H1 (cell line): ENCODE measurements around the gene NEGR1. TPM values are rescaled to one million over a fixed set of nuclear protein-coding genes. Genes with fewer than 3 reads are reported as not detected.

ENCODE experiments used
- CTCF ChIA-PET: fragments of 300-600 bp; sonication (Branson Sonifier 250); formaldehyde crosslinking; loops from one replicate; lab custom pipeline; 2021; ENCODE audit not compliant: partially characterized antibody; lab: Charles Lee
- POLR2A ChIA-PET: fragments of 300-600 bp; sonication (Branson Sonifier 250); formaldehyde crosslinking; loops from one replicate; lab custom pipeline; 2021; ENCODE audit warnings: inconsistent platforms; ENCODE audit not compliant: partially characterized antibody; lab: Charles Lee
- DNase-seq, 2 experiments: peaks; one replicate each; pipeline versions ENCODE4 v3.0.0 to v3.0.0-alpha.2; 2010 to 2022; ENCODE audit warnings: low spot score in 2 of 2, low read depth in 1 of 2, mixed read lengths in 1 of 2
- FAIRE-seq: peaks from 2 replicates; lab custom pipeline; 2011; peaks lifted over from hg19 to GRCh38; lab: Jason Lieb, UNC
- H2AFZ ChIP-seq: 2 replicates; pipeline ENCODE4 v1.8.1; 2012; ENCODE audit warnings: low read length, inconsistent platforms
- H2AK5ac ChIP-seq: 2 replicates; pipeline ENCODE4 v1.6.1; 2013; ENCODE audit warnings: low read depth, low read length
- H2BK120ac ChIP-seq: replicated peaks from 2 replicates; pipeline ENCODE3; 2013; ENCODE audit warnings: low read depth, low read length, inconsistent platforms
- H2BK12ac ChIP-seq: 2 replicates; pipeline ENCODE4 v1.6.1; 2013; ENCODE audit warnings: low read depth, low read length
- H2BK15ac ChIP-seq: 2 replicates; pipeline ENCODE4 v1.6.1; 2013; ENCODE audit warnings: low read length
- H2BK20ac ChIP-seq: 2 replicates; pipeline ENCODE4 v1.6.1; 2013; ENCODE audit warnings: low read length
- H2BK5ac ChIP-seq: 2 replicates; pipeline ENCODE4 v1.6.1; 2013; ENCODE audit warnings: low read depth, low read length
- H3K14ac ChIP-seq: 2 replicates; pipeline ENCODE4 v1.6.1; 2013; ENCODE audit warnings: inconsistent platforms; ENCODE audit not compliant: insufficient read length
- H3K18ac ChIP-seq: 2 replicates; pipeline ENCODE4 v1.6.1; 2013; ENCODE audit warnings: low read length; ENCODE audit errors: extremely low read depth
- H3K23ac ChIP-seq: 2 replicates; pipeline ENCODE4 v1.6.1; 2013; ENCODE audit warnings: inconsistent platforms; ENCODE audit not compliant: insufficient read length
- H3K23me2 ChIP-seq: 2 replicates; pipeline ENCODE4 v1.6.1; 2013; ENCODE audit warnings: low read depth, low read length
- H3K27ac ChIP-seq: 2 replicates; pipeline ENCODE4 v1.6.1; 2011; ENCODE audit warnings: low read depth, low read length, inconsistent platforms
- H3K27me3 ChIP-seq, 4 experiments: replicated peaks in 1 of 4; 1 replicate in 1 of 4; 2 replicates in 3 of 4; pipeline versions ENCODE4 v1.6.1 to v1.8.1; 2011 to 2013; ENCODE audit warnings: low read length in 3 of 4, mild to moderate bottlenecking in 3 of 4, inconsistent platforms in 2 of 4, mixed read lengths in 2 of 4, moderate library complexity in 1 of 4; ENCODE audit not compliant: control insufficient read depth in 3 of 4, insufficient read depth in 3 of 4; ENCODE audit errors: extremely low read depth in 1 of 4
- H3K36me3 ChIP-seq, 4 experiments: 2 replicates each; pipeline versions ENCODE4 v1.6.1 to v1.8.1; 2011 to 2013; ENCODE audit warnings: mild to moderate bottlenecking in 4 of 4, low read length in 3 of 4, moderate library complexity in 2 of 4, control low read depth in 1 of 4, inconsistent platforms in 1 of 4; ENCODE audit not compliant: insufficient read depth in 4 of 4, control insufficient read depth in 2 of 4
- H3K4ac ChIP-seq: replicated peaks from 2 replicates; pipeline ENCODE3; 2013; ENCODE audit warnings: low read length, low read depth, mixed read lengths, inconsistent platforms; ENCODE audit not compliant: insufficient read length
- H3K4me1 ChIP-seq, 4 experiments: replicated peaks in 1 of 4; 1 replicate in 1 of 4; 2 replicates in 3 of 4; pipeline versions ENCODE4 v1.6.1 to v1.8.1; 2011 to 2013; ENCODE audit warnings: low read length in 3 of 4, inconsistent platforms in 2 of 4, mixed read lengths in 1 of 4; ENCODE audit not compliant: insufficient read depth in 4 of 4, control insufficient read depth in 3 of 4
- H3K4me2 ChIP-seq, 2 experiments: 2 replicates each; pipeline versions ENCODE4 v1.6.1 to v1.8.1; 2011 to 2013; ENCODE audit warnings: low read depth in 2 of 2, low read length in 2 of 2, control low read depth in 1 of 2, inconsistent platforms in 1 of 2, mild to moderate bottlenecking in 1 of 2; ENCODE audit not compliant: insufficient read depth in 1 of 2
- H3K4me3 ChIP-seq, 4 experiments: fragments of 200-600, 300-600 bp in 1 of 4; sonication (generic), shearing (Covaris generic), sonication (Bioruptor Twin) in 1 of 4; 2 replicates each; pipeline versions ENCODE4 v1.5.1 to v1.8.1; 2011 to 2016; ENCODE audit warnings: low read length in 4 of 4, low read depth in 3 of 4, control low read depth in 2 of 4, inconsistent platforms in 2 of 4, mild to moderate bottlenecking in 2 of 4, mixed read lengths in 1 of 4, moderate library complexity in 1 of 4; ENCODE audit not compliant: insufficient read depth in 2 of 4; ENCODE audit errors: extremely low read depth in 1 of 4
- H3K56ac ChIP-seq: replicated peaks from 2 replicates; pipeline ENCODE3; 2013; ENCODE audit warnings: low read depth, mild to moderate bottlenecking, mixed read lengths, low read length, inconsistent platforms; ENCODE audit not compliant: insufficient read length
- H3K79me1 ChIP-seq: 2 replicates; pipeline ENCODE4 v1.6.1; 2013; ENCODE audit warnings: low read depth, low read length, control low read depth
- H3K79me2 ChIP-seq, 2 experiments: 2 replicates each; pipeline versions ENCODE4 v1.6.1 to v1.8.1; 2012 to 2013; ENCODE audit warnings: low read length in 2 of 2, mild to moderate bottlenecking in 2 of 2, inconsistent platforms in 1 of 2; ENCODE audit not compliant: insufficient read depth in 2 of 2, control insufficient read depth in 1 of 2
- H3K9ac ChIP-seq, 4 experiments: replicated peaks in 1 of 4; 1 replicate in 1 of 4; 2 replicates in 3 of 4; pipeline versions ENCODE4 v1.6.1 to v1.8.1; 2011 to 2013; ENCODE audit warnings: low read depth in 3 of 4, low read length in 3 of 4, control low read depth in 2 of 4, mild to moderate bottlenecking in 2 of 4, moderate library complexity in 2 of 4, inconsistent platforms in 1 of 4; ENCODE audit errors: extremely low read depth in 1 of 4
- H3K9me3 ChIP-seq, 2 experiments: 2 replicates each; pipeline versions ENCODE4 v1.6.1 to v1.8.1; 2012 to 2013; ENCODE audit warnings: mild to moderate bottlenecking in 2 of 2, moderate library complexity in 2 of 2, control low read depth in 1 of 2, inconsistent platforms in 1 of 2, low read depth in 1 of 2, low read length in 1 of 2, mixed read lengths in 1 of 2; ENCODE audit not compliant: insufficient read depth in 2 of 2
- H4K20me1 ChIP-seq, 2 experiments: replicated peaks in 1 of 2; 2 replicates each; pipeline versions ENCODE3 to v1.8.1; 2011 to 2013; ENCODE audit warnings: inconsistent platforms in 2 of 2, low read length in 2 of 2, mild to moderate bottlenecking in 1 of 2; ENCODE audit not compliant: insufficient read depth in 2 of 2, control insufficient read depth in 1 of 2
- H4K5ac ChIP-seq: 2 replicates; pipeline ENCODE4 v1.6.1; 2013; ENCODE audit warnings: low read length, low read depth, mixed read lengths, inconsistent platforms; ENCODE audit not compliant: insufficient read length
- H4K8ac ChIP-seq: 2 replicates; pipeline ENCODE4 v1.8.0; 2013; ENCODE audit warnings: mild to moderate bottlenecking, moderate library complexity, low read length, inconsistent platforms; ENCODE audit not compliant: insufficient read depth; ENCODE audit errors: extremely low read depth
- H4K91ac ChIP-seq: replicated peaks from 2 replicates; pipeline ENCODE3; 2013; ENCODE audit warnings: low read length, mixed read lengths, inconsistent platforms; ENCODE audit not compliant: insufficient read length
- BACH1 ChIP-seq: IDR thresholded peaks from 2 replicates; pipeline ENCODE4 v1.6.1; 2012; ENCODE audit warnings: low read length, improper control_type of control experiment
- BRCA1 ChIP-seq: IDR thresholded peaks from 2 replicates; pipeline ENCODE4 v1.6.1; 2012; ENCODE audit warnings: low read depth, low read length, improper control_type of control experiment
- CBX5 ChIP-seq: fragments of 300-800, 300-1000 bp; sonication (generic); IDR thresholded peaks from 2 replicates; pipeline ENCODE4 v1.7.1; 2016; ENCODE audit warnings: antibody characterized with exemption, low read length, low read depth
- CEBPB ChIP-seq: IDR thresholded peaks from 2 replicates; pipeline ENCODE4 v1.6.1; 2012; ENCODE audit warnings: low read depth, low read length
- CREB1 ChIP-seq: IDR thresholded peaks from 2 replicates; pipeline ENCODE4 v1.6.1; 2012; ENCODE audit warnings: inconsistent platforms
- EZH2 ChIP-seq: fragments of 200-600 bp; sonication (generic); IDR thresholded peaks from 2 replicates; pipeline ENCODE4 v1.7.1; 2012; ENCODE audit warnings: low read depth, mild to moderate bottlenecking, moderate library complexity, low read length, inconsistent platforms; ENCODE audit not compliant: severe bottlenecking
- JUN ChIP-seq: IDR thresholded peaks from 2 replicates; pipeline ENCODE4 v1.6.1; 2011; ENCODE audit warnings: low read depth, mild to moderate bottlenecking, improper control_type of control experiment, low read length
- RNF2 ChIP-seq: fragments of 200-900, 300-1000 bp; sonication (generic); IDR thresholded peaks from 2 replicates; pipeline ENCODE4 v1.7.1; 2016; ENCODE audit warnings: borderline replicate concordance, low read depth, mild to moderate bottlenecking, antibody characterized with exemption, low read length; ENCODE audit not compliant: poor library complexity, severe bottlenecking; ENCODE audit errors: missing control alignments
- SRF ChIP-seq: IDR thresholded peaks from 2 replicates; pipeline ENCODE4 v1.6.1; 2011; ENCODE audit warnings: mild to moderate bottlenecking, low read depth, low read length, moderate library complexity
- TAF7 ChIP-seq: optimal IDR thresholded peaks from 2 replicates; pipeline ENCODE3; 2011; ENCODE audit warnings: low read depth, mild to moderate bottlenecking, inconsistent platforms, low read length, moderate library complexity, borderline replicate concordance
- TEAD4 ChIP-seq: IDR thresholded peaks from 2 replicates; pipeline ENCODE4 v1.6.1; 2012; ENCODE audit warnings: low read depth, low read length, inconsistent platforms, mixed read lengths
- YY1 ChIP-seq: IDR thresholded peaks from 2 replicates; pipeline ENCODE4 v1.6.1; 2011; ENCODE audit warnings: low read depth, mild to moderate bottlenecking, low read length
- WGBS, 2 experiments: shearing (Covaris generic) in 1 of 2; methylation state at CpG; one replicate each; pipeline versions ENCODE4 v1.1.6 to v1.1.7; 2013 to 2015; ENCODE audit warnings: low lambda C conversion rate in 2 of 2, mixed read lengths in 2 of 2, inconsistent platforms in 1 of 2, low coverage in 1 of 2, missing lambda C conversion rate in 1 of 2; ENCODE audit not compliant: insufficient replicate concordance in 2 of 2, insufficient coverage in 1 of 2, insufficient read length in 1 of 2; ENCODE audit errors: extremely low coverage in 1 of 2, missing lambda C conversion rate in 1 of 2; 5-methylcytosine and 5-hydroxymethylcytosine counted together
- polyA plus RNA-seq, 7 experiments: library from polyadenylated mRNA; depleted of rRNA in 3 of 7; stranded (reverse) in 5 of 7; unstranded in 2 of 7; fragments of >200 nt in 5 of 7; fragments of 200-250 nt in 2 of 7; gene quantifications; 1 replicate in 5 of 7; 2 replicates in 1 of 7; 4 replicates in 1 of 7; pipeline versions ENCODE4 v1.2.1 to v1.2.3, GENCODE V29; 2011 to 2013; ENCODE audit warnings: missing spikeins in 2 of 7, mixed read lengths in 2 of 7
- total RNA-seq: library from RNA; stranded (reverse); fragmentation: NEBNext Ultra II Directional; extraction: Animal tissue kit (Norgen Biotek cat#: 25700); gene quantifications from 2 replicates; pipeline ENCODE4 v1.2.1, GENCODE V29; 2021
- TF ChIP-seq, protein P1 (sequence below): IDR thresholded peaks from 2 replicates; pipeline ENCODE4 v1.6.1; 2012; ENCODE audit warnings: low read length, inconsistent platforms

Gene NEGR1
- total and polyA plus RNA-seq, 2 of the 8 experiments (the other 6 are each of a cell fraction or from before 2014, with no cell fraction given), result 0.71 to 1.3 TPM

GRCh38 chr1:71831646-71832045 lies 450.7 kb downstream of the NEGR1 start:
- CTCF ChIA-PET, result no interaction called here
- no peak overlapping the region for H2BK12ac ChIP-seq
- H2BK15ac ChIP-seq, result no peak overlapping the region
- no peak overlapping the region for H3K56ac ChIP-seq
- DNase-seq (no peak), FAIRE-seq (no peak)
- no peaks in the 10 kb centered on the region for H3K79me2 ChIP-seq
- H3K14ac ChIP-seq, result no peak overlapping the region
- no peaks in the 10 kb centered on the region for H3K27me3 ChIP-seq
- H4K20me1 ChIP-seq, result no peaks in the 10 kb centered on the region
- H4K8ac ChIP-seq, result no peak overlapping the region
- no peak overlapping the region for H4K91ac ChIP-seq
- no peaks in the 10 kb centered on the region for H3K79me1 ChIP-seq
- no peak overlapping the region for H2AFZ ChIP-seq
- WGBS, 2 experiments, result 91% methylated on average over 4 of the region's 4 CpGs; no CpG with 5 or more reads in 1 of the 2 experiments
- H3K27ac ChIP-seq, result no peak overlapping the region
- H3K18ac ChIP-seq, result no peak overlapping the region
- H3K4me2 ChIP-seq, result no peak overlapping the region
- no peak overlapping the region for H3K9ac ChIP-seq
- H4K5ac ChIP-seq, result no peak overlapping the region
- H3K36me3 ChIP-seq, result no peaks in the 10 kb centered on the region
- no peak overlapping the region for H2AK5ac ChIP-seq
- no peak overlapping the region for H3K23ac ChIP-seq
- H2BK120ac ChIP-seq, result no peak overlapping the region
- H3K4ac ChIP-seq, result no peak overlapping the region
- H2BK5ac ChIP-seq, result no peak overlapping the region
- no peaks in the 10 kb centered on the region for H3K9me3 ChIP-seq
- H3K23me2 ChIP-seq, result no peaks in the 10 kb centered on the region
- H2BK20ac ChIP-seq, result no peak overlapping the region
- H3K4me3 ChIP-seq, result no peak overlapping the region
- H3K4me1 ChIP-seq, result peaks cover 0 to 12% (median 2%) of the 10 kb centered on the region in 4 experiments; a peak in 3 of 7 replicates
- POLR2A ChIA-PET, result no interaction called here
- TF ChIP-seq CREB1, result no peak
- TF ChIP-seq SRF, result no peak
- TF ChIP-seq YY1, result no peak
- TF ChIP-seq TEAD4, result no peak
- TF ChIP-seq RNF2, result no peak
- no peak for TF ChIP-seq CEBPB
- TF ChIP-seq, protein P1, sequence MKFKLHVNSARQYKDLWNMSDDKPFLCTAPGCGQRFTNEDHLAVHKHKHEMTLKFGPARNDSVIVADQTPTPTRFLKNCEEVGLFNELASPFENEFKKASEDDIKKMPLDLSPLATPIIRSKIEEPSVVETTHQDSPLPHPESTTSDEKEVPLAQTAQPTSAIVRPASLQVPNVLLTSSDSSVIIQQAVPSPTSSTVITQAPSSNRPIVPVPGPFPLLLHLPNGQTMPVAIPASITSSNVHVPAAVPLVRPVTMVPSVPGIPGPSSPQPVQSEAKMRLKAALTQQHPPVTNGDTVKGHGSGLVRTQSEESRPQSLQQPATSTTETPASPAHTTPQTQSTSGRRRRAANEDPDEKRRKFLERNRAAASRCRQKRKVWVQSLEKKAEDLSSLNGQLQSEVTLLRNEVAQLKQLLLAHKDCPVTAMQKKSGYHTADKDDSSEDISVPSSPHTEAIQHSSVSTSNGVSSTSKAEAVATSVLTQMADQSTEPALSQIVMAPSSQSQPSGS, result no peak
- TF ChIP-seq BACH1, result no peak
- no peak for TF ChIP-seq CBX5
- no peak for TF ChIP-seq JUN
- TF ChIP-seq BRCA1, result no peak
- no peak for TF ChIP-seq TAF7
- TF ChIP-seq EZH2, result no peak
